ENCODE data around the gene CCL7. TPM values are rescaled to one million over a fixed set of nuclear protein-coding genes. Genes with fewer than 3 reads are reported as not detected.
"Not testable (repeated sequence)": the region's sequence is repeated elsewhere in the genome, so short reads cannot be mapped to it uniquely, and the experiment has no call there.

Gene CCL7
- total RNA-seq, 1 donor from 2014 or later = not detected

- Histone ChIP-seq H3K9me3 (ENCODE audit: insufficient read depth, low read depth, low read length) (peaks cover 2% of the 10 kb centered on the region), H2AFZ (ENCODE audit: low read depth, low read length) (no peak overlapping the region), H3K4me3 (ENCODE audit: insufficient read depth, low read depth, low read length) (no peak overlapping the region), H3K27ac (ENCODE audit: low read depth, low read length) (no peak overlapping the region), H3K4me2 (ENCODE audit: low read length) (no peak overlapping the region), H3K79me2 (ENCODE audit: insufficient read depth, low read length) (no peaks in the 10 kb centered on the region), H4K20me1 (ENCODE audit: insufficient read depth, low read length) (no peaks in the 10 kb centered on the region), H3K36me3 (ENCODE audit: insufficient read depth, low read length) (no peaks in the 10 kb centered on the region), H3K9ac (ENCODE audit: low read length) (no peak overlapping the region), H3K4me1 (ENCODE audit: insufficient read depth, low read length) (peaks cover 3% of the 10 kb centered on the region), H3K27me3 (ENCODE audit: insufficient read depth, low read length) (no peaks in the 10 kb centered on the region)
- H3K4me1 Mint-ChIP-seq (ENCODE audit: low read depth, unreplicated experiment) = peaks cover 5% of the 10 kb centered on the region
- H3K9me3 Mint-ChIP-seq (ENCODE audit: unreplicated experiment) = peaks cover 4% of the 10 kb centered on the region
- FAIRE-seq (no peak), DNase-seq (ENCODE audit: low read depth) (peak; percentile 77)
- no peaks in the 10 kb centered on the region for H3K36me3 Mint-ChIP-seq (ENCODE audit: low read depth, unreplicated experiment)
- peaks cover 15% of the 10 kb centered on the region for H3K27me3 Mint-ChIP-seq (ENCODE audit: low read depth, unreplicated experiment)
- no peak for TF ChIP-seq EZH2 (IDR thresholded peaks at IDR 0.05; ENCODE audit: insufficient read depth, low read length)
- TF ChIP-seq CTCF (IDR thresholded peaks at IDR 0.05; ENCODE audit: insufficient read depth, low read depth, low read length) = no peak
- no peak overlapping the region for H3K27ac Mint-ChIP-seq (ENCODE audit: unreplicated experiment)
- no peak overlapping the region for H3K4me3 Mint-ChIP-seq (ENCODE audit: unreplicated experiment)
These were observed 43.8 kb upstream of the CCL7 start for GRCh38 chr17:34226011-34226743.

- Mint-ChIP-seq H3K36me3 (ENCODE audit: low read depth, unreplicated experiment) (no peaks in the 10 kb centered on the region), H3K4me3 (ENCODE audit: unreplicated experiment) (no peak overlapping the region), H3K27me3 (ENCODE audit: low read depth, unreplicated experiment) (peaks cover 11% of the 10 kb centered on the region), H3K4me1 (ENCODE audit: low read depth, unreplicated experiment) (peaks cover 5% of the 10 kb centered on the region), H3K9me3 (ENCODE audit: unreplicated experiment) (peaks cover 8% of the 10 kb centered on the region), H3K27ac (ENCODE audit: unreplicated experiment) (no peak overlapping the region)
- Histone ChIP-seq H3K4me2 (ENCODE audit: low read length) (no peak overlapping the region), H4K20me1 (ENCODE audit: insufficient read depth, low read length) (no peaks in the 10 kb centered on the region), H3K9me3 (ENCODE audit: insufficient read depth, low read depth, low read length) (peaks cover 2% of the 10 kb centered on the region), H3K27ac (ENCODE audit: low read depth, low read length) (no peak overlapping the region), H3K9ac (ENCODE audit: low read length) (no peak overlapping the region), H2AFZ (ENCODE audit: low read depth, low read length) (no peak overlapping the region), H3K79me2 (ENCODE audit: insufficient read depth, low read length) (no peaks in the 10 kb centered on the region), H3K4me1 (ENCODE audit: insufficient read depth, low read length) (peaks cover 3% of the 10 kb centered on the region), H3K27me3 (ENCODE audit: insufficient read depth, low read length) (no peaks in the 10 kb centered on the region), H3K4me3 (ENCODE audit: insufficient read depth, low read depth, low read length) (no peak overlapping the region), H3K36me3 (ENCODE audit: insufficient read depth, low read length) (no peaks in the 10 kb centered on the region)
- DNase-seq (ENCODE audit: low read depth) = no peak
- FAIRE-seq = no peak
- TF ChIP-seq CTCF (IDR thresholded peaks at IDR 0.05; ENCODE audit: insufficient read depth, low read depth, low read length) (no peak), EZH2 (IDR thresholded peaks at IDR 0.05; ENCODE audit: insufficient read depth, low read length) (no peak)
These were observed 43.3 kb upstream of the CCL7 start for GRCh38 chr17:34226744-34227034.

- H3K4me3 Mint-ChIP-seq (ENCODE audit: unreplicated experiment); H3K9me3 ChIP-seq (ENCODE audit: insufficient read depth, low read depth, low read length); H2AFZ ChIP-seq (ENCODE audit: low read depth, low read length); H3K27me3 ChIP-seq (ENCODE audit: insufficient read depth, low read length); DNase-seq (ENCODE audit: low read depth); H3K4me2 ChIP-seq (ENCODE audit: low read length); H3K27me3 Mint-ChIP-seq (ENCODE audit: low read depth, unreplicated experiment); H3K27ac ChIP-seq (ENCODE audit: low read depth, low read length); H4K20me1 ChIP-seq (ENCODE audit: insufficient read depth, low read length); FAIRE-seq; H3K79me2 ChIP-seq (ENCODE audit: insufficient read depth, low read length); H3K36me3 ChIP-seq (ENCODE audit: insufficient read depth, low read length); H3K27ac Mint-ChIP-seq (ENCODE audit: unreplicated experiment); H3K4me1 Mint-ChIP-seq (ENCODE audit: low read depth, unreplicated experiment); H3K4me3 ChIP-seq (ENCODE audit: insufficient read depth, low read depth, low read length); H3K9me3 Mint-ChIP-seq (ENCODE audit: unreplicated experiment); H3K9ac ChIP-seq (ENCODE audit: low read length); H3K36me3 Mint-ChIP-seq (ENCODE audit: low read depth, unreplicated experiment); H3K4me1 ChIP-seq (ENCODE audit: insufficient read depth, low read length): not testable (repeated sequence)
These were observed 42.7 kb upstream of the CCL7 start for GRCh38 chr17:34227293-34227692.

Measured in astrocyte (in vitro differentiated cells and primary cell).